ENCODE results near the gene SLC30A4. TPM values are rescaled to one million over a fixed set of nuclear protein-coding genes. Genes with fewer than 3 reads are reported as not detected.

SLC30A4 gene
- total RNA-seq, 2 donors from 2014 or later = 3.6 to 4.3 TPM

- DNase-seq (peak; percentile 67 to 78), ATAC-seq (replicated peaks in 1 of 2) (peak; percentile 68 to 69)
- Mint-ChIP-seq H3K27ac (no peak overlapping the region), H3K4me1 (ENCODE audit: low read depth) (peaks cover 47% of the 10 kb centered on the region), H3K4me3 (peak overlapping the region; percentile 85 to 100), H3K36me3 (ENCODE audit: insufficient read depth in 2 of 2) (no peaks in the 10 kb centered on the region), H3K27me3 (ENCODE audit: low read depth) (no peaks in the 10 kb centered on the region), H3K9me3 (peaks cover 0 to 1% of the 10 kb centered on the region in 2 donors)
Observed at GRCh38 chr15:45456212-45457106, 66.1 kb downstream of the SLC30A4 start.

- Mint-ChIP-seq H3K36me3 (ENCODE audit: insufficient read depth in 2 of 2) (no peaks in the 10 kb centered on the region), H3K9me3 (no peaks in the 10 kb centered on the region), H3K27me3 (ENCODE audit: low read depth) (no peaks in the 10 kb centered on the region), H3K4me1 (ENCODE audit: low read depth) (peaks cover 47% of the 10 kb centered on the region), H3K4me3 (peak overlapping the region; percentile 34 to 67), H3K27ac (peak overlapping the region; percentile 66)
- DNase-seq (peak; percentile 67 to 72), ATAC-seq (replicated peaks in 1 of 2) (peak; percentile 51 to 59)
Observed at GRCh38 chr15:45454814-45455213, 67.7 kb downstream of the SLC30A4 start.

GRCh38 chr15:45451265-45451664 is 71.3 kb downstream of the SLC30A4 start:
- Mint-ChIP-seq H3K4me3 (no peak overlapping the region), H3K36me3 (ENCODE audit: insufficient read depth in 2 of 2) (no peaks in the 10 kb centered on the region), H3K27ac (no peak overlapping the region), H3K9me3 (no peaks in the 10 kb centered on the region), H3K27me3 (ENCODE audit: low read depth) (no peaks in the 10 kb centered on the region), H3K4me1 (ENCODE audit: low read depth) (peaks cover 24% of the 10 kb centered on the region)
- ATAC-seq (replicated peaks in 1 of 2) (no peak), DNase-seq (no peak)

- no peak overlapping the region for H3K4me3 Mint-ChIP-seq
Observed at GRCh38 chr15:45449916-45450867, 72.4 kb downstream of the SLC30A4 start.

GRCh38 chr15:45449395-45449794 is 73.2 kb downstream of the SLC30A4 start:
- ATAC-seq (replicated peaks in 1 of 2) (no peak), DNase-seq (no peak)
- peaks cover 7% of the 10 kb centered on the region for H3K4me1 Mint-ChIP-seq (ENCODE audit: low read depth)
- no peaks in the 10 kb centered on the region for H3K36me3 Mint-ChIP-seq (ENCODE audit: insufficient read depth in 2 of 2)
- H3K4me3 Mint-ChIP-seq = no peak overlapping the region
- no peaks in the 10 kb centered on the region for H3K9me3 Mint-ChIP-seq
- H3K27ac Mint-ChIP-seq = no peak overlapping the region
- H3K27me3 Mint-ChIP-seq (ENCODE audit: low read depth) = no peaks in the 10 kb centered on the region

More at GRCh38 chr15:45449916-45450867, 72.4 kb downstream of the SLC30A4 start:
- Mint-ChIP-seq H3K27me3 (ENCODE audit: low read depth) (no peaks in the 10 kb centered on the region), H3K36me3 (ENCODE audit: insufficient read depth in 2 of 2) (no peaks in the 10 kb centered on the region), H3K27ac (no peak overlapping the region), H3K9me3 (no peaks in the 10 kb centered on the region), H3K4me1 (ENCODE audit: low read depth) (peaks cover 15% of the 10 kb centered on the region)
- ATAC-seq (replicated peaks in 1 of 2) (no peak), DNase-seq (no peak)

- Mint-ChIP-seq H3K4me1 (ENCODE audit: low read depth) (no peaks in the 10 kb centered on the region), H3K9me3 (no peaks in the 10 kb centered on the region), H3K27me3 (ENCODE audit: low read depth) (no peaks in the 10 kb centered on the region), H3K36me3 (ENCODE audit: insufficient read depth in 2 of 2) (no peaks in the 10 kb centered on the region), H3K4me3 (no peak overlapping the region), H3K27ac (no peak overlapping the region)
- ATAC-seq (replicated peaks in 1 of 2) = peak in 1 of 2 donors; percentile 25
- no peak for DNase-seq
Observed at GRCh38 chr15:45448066-45448915, 74.3 kb downstream of the SLC30A4 start.

- no peaks in the 10 kb centered on the region for H3K4me1 Mint-ChIP-seq (ENCODE audit: low read depth)
- H3K36me3 Mint-ChIP-seq (ENCODE audit: insufficient read depth in 2 of 2) = no peaks in the 10 kb centered on the region
- H3K4me3 Mint-ChIP-seq = no peak overlapping the region
- DNase-seq = no peak
- no peaks in the 10 kb centered on the region for H3K9me3 Mint-ChIP-seq
- ATAC-seq (replicated peaks in 1 of 2) = no peak
- H3K27me3 Mint-ChIP-seq (ENCODE audit: low read depth) = no peaks in the 10 kb centered on the region
- H3K27ac Mint-ChIP-seq = no peak overlapping the region
Observed at GRCh38 chr15:45443645-45444044, 78.9 kb downstream of the SLC30A4 start.

GRCh38 chr15:45442507-45443135 is 79.9 kb downstream of the SLC30A4 start:
- Mint-ChIP-seq H3K9me3 (no peaks in the 10 kb centered on the region), H3K27me3 (ENCODE audit: low read depth) (no peaks in the 10 kb centered on the region), H3K4me3 (no peak overlapping the region), H3K27ac (no peak overlapping the region), H3K36me3 (ENCODE audit: insufficient read depth in 2 of 2) (no peaks in the 10 kb centered on the region), H3K4me1 (ENCODE audit: low read depth) (no peaks in the 10 kb centered on the region)
- DNase-seq (no peak), ATAC-seq (replicated peaks in 1 of 2) (no peak)

GRCh38 chr15:45441686-45442085 is 80.9 kb downstream of the SLC30A4 start:
- no peaks in the 10 kb centered on the region for H3K4me1 Mint-ChIP-seq (ENCODE audit: low read depth)
- ATAC-seq (replicated peaks in 1 of 2) = no peak

GRCh38 chr15:45441036-45441435 is 81.5 kb downstream of the SLC30A4 start:
- no peaks in the 10 kb centered on the region for H3K4me1 Mint-ChIP-seq (ENCODE audit: low read depth)
- no peak for ATAC-seq (replicated peaks in 1 of 2)

More at GRCh38 chr15:45441686-45442085, 80.9 kb downstream of the SLC30A4 start:
- Mint-ChIP-seq H3K36me3 (ENCODE audit: insufficient read depth in 2 of 2) (no peaks in the 10 kb centered on the region), H3K9me3 (no peaks in the 10 kb centered on the region), H3K4me3 (no peak overlapping the region), H3K27ac (no peak overlapping the region), H3K27me3 (ENCODE audit: low read depth) (no peaks in the 10 kb centered on the region)
- no peak for DNase-seq

GRCh38 chr15:45439521-45440260 is 82.9 kb downstream of the SLC30A4 start:
- no peaks in the 10 kb centered on the region for H3K9me3 Mint-ChIP-seq
- no peaks in the 10 kb centered on the region for H3K27me3 Mint-ChIP-seq (ENCODE audit: low read depth)
- no peaks in the 10 kb centered on the region for H3K36me3 Mint-ChIP-seq (ENCODE audit: insufficient read depth in 2 of 2)
- no peaks in the 10 kb centered on the region for H3K4me1 Mint-ChIP-seq (ENCODE audit: low read depth)
- H3K27ac Mint-ChIP-seq = no peak overlapping the region
- no peak for ATAC-seq (replicated peaks in 1 of 2)
- no peak for DNase-seq
- H3K4me3 Mint-ChIP-seq = no peak overlapping the region

More at GRCh38 chr15:45441036-45441435, 81.5 kb downstream of the SLC30A4 start:
- no peaks in the 10 kb centered on the region for H3K36me3 Mint-ChIP-seq (ENCODE audit: insufficient read depth in 2 of 2)
- no peaks in the 10 kb centered on the region for H3K9me3 Mint-ChIP-seq
- H3K27ac Mint-ChIP-seq = no peak overlapping the region
- no peak for DNase-seq
- no peak overlapping the region for H3K4me3 Mint-ChIP-seq
- H3K27me3 Mint-ChIP-seq (ENCODE audit: low read depth) = no peaks in the 10 kb centered on the region
